NCI-H1092 (cell line): Measurements from ENCODE around the gene FRS3.
A peak's percentile ranks its signal among the peaks of the same experiment; 100 is the strongest.

Experiments
- DNase-seq: peaks from one replicate; lab custom pipeline; 2025; lab: John Stamatoyannopoulos, UW

The FRS3 gene

DNA sequence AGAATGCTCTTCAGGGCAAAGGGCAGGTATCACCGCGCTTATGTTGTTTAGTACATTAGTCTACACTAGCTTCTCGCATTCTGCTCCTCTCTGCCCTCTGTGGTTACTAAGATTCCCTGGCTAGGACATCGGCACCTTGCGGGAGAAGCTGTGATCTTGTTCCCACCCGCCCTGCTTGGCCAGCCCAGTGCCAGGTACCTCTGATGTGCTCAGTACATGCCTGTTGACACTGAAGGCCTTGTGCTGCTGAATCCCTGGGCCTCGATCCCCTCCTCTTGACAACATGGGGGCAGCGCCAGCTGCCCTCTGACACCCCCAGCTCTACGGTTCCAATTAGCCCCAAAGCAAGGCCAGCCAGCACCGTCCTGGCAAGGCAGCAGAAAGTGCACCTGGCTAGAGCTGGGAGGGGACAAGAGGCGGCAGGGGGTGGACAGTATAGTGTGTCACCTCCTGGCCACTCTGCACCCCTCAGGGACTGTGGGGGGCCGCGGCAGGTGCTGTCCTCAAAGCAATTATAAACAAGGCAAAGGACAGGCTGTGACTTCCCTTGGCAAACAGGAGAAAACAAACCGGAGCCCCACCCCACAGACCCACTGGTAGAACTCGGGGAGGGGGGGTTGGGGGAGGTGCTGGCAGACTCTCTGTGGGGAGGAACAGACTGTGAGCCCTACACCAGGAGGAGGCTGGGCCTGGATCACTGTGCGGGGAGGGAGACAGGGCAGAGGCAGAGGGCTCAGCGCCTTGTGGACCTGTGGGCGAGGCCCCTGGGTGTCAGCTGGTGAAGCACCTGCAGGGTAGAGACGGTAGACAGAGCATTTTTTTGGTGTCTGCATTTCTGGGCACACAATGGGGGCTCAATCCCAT lies 51.4 kb downstream of the FRS3 start:
- peak; percentile 81 for DNase-seq

DNA sequence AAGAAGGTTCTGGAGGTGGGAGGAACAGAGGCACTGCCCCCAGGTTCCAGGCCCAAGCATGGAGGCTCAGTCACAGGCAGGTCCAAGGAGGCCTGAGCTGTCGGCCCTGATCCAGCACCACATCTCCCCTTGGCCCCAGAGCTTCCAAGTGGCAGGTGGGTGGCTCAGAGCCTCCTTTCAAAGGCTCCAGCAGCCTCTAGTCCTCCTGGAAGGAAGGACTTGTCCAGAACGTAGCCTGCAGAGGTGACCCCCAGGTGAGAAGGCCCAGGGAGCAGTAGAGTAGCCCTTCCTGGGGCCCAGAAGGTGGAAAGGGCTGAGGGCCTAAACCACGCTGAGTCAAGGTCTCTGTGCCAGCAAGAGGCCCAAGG lies 52.0 kb downstream of the FRS3 start:
- DNase-seq: no peak

- DNase-seq: no peak
These were observed 52.8 kb downstream of the FRS3 start for GRCh38 chr6:41726876-41727275.

DNA sequence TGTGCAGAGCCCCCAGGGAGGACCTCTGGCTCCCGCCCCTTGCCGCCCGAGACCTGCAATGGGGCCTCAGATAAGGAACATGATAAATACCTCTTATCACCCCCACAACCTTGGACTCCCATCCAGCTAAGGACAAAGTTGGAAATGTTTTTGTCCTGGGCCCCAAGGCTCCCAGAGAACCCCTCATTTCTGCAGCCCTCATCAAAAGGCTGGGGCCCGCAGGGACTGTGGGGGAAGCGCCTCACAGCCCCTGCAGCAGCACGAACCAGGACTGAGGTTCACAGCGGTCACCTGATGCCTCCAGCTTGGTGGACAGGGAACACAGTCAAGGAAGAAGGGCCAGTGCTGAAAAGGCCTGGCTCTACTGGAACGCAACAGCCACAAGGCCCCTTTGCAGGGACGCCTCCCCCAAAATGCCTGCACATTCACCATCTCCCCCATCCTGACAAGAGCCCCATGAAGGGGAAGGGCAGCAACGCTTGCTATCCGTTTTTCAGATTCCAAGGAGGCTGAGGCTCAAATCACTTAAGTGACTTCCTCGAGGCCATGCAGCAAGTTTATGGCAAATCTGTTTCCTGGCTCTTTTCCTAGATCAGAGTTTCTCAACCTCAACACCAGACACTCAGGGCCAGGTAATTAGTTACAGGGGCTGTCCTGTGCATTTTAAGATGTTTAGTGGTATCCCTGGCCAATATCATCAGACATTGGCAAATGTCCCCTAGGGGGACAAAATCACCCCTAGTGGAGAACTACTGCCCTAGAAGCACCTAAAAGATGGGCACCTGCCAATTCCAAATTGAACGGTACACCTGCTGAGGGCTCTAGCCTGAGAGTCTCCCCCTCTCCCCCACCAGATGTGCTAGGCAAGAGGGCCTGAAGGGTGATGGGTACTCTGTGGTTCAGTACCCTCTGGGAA lies 54.9 kb downstream of the FRS3 start:
- no peak for DNase-seq

DNA sequence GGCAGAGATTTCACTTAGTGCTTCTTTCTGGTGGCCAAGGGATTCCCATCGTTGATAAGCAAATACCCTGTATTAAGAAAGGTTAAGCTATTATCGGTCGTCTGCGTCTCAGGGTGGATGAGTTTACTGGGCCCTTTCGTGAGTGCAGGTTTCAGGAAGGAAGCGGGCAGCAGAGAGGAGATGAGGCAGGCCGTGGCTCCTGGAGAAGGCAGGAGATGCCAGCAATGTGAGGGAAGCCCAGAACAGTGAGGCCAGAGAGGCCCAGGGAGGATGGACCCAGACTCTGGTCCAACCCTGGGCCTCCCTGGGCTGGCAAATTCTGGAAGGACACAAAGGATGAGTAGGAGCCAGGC lies 55.5 kb downstream of the FRS3 start:
- no peak for DNase-seq

DNA sequence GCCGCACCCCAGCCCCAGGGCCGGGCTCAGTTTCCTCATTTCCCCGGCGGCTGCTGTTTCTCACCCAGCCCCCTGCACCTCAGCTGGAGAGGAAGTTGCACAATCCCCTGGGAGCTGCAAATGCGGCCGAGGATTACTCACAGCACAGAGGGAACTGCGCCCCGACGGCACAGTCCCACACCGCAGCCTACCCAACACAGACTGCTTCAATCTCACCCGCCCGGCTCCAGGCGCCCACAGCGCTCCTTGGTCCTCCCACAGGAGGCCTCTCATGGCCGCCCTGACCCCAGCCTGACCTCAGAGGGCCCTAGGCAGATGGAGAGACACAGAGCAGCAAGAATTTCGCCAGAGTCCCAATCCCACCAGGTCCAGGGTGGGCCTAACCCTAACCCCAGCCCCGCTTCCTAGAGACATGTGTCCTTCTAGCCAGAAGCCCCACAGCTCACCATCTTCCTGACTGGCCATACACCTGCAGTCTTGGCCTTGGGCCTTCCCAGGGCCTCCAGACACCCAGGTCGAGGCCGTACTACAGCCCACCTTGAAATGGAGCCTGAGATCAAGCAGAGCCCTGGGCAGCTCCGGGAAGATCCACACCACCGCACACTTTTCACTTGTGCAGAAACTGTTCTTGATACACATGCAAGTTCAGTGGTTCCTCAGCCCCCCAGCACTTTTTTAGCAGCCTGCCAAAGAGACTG lies 56.0 kb downstream of the FRS3 start:
- DNase-seq: no peak

DNA sequence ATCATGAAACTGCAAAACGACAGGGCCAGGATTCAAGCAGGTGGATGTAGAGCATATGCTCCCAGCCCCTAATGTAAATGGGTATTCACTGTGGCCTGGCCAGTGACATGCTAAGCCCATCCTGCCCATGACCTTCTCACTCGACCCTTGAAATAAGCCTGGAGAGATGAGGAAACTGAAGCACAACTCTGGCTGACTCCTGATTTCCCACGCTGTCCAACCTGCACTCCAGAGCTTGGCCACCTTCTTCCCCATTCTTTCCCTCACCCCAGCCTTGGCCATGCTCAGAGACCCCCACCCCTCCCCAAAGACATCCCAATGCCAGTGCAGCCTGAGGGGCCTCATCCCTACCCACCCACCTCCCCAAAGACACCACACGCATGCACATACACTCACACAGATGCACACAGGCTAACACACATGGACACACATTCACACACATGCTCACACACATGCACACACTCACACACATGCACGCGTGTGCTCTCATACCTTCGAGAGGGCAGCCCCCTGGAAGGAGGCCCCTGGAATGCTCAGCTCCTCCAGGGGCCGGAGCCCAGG lies 56.7 kb downstream of the FRS3 start:
- no peak for DNase-seq

DNA sequence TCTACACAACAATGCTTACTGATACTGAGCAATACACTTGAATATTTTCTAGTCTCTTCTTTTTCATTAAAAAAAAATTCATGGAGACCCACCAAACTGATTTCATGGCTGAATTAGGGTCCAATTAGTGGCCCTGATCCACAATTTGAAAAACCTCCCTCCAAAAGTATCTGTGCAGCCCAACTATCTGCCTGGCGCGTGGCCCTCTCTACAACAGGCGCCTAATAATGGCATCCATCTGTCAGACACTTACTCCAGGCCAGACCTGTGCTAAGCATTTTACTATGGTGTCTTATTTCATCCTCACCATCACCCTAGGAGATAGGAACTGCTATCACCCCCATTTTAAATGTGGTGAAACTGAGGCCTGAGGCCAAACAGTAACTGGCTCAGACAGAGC lies 58.3 kb downstream of the FRS3 start:
- DNase-seq: no peak

DNA sequence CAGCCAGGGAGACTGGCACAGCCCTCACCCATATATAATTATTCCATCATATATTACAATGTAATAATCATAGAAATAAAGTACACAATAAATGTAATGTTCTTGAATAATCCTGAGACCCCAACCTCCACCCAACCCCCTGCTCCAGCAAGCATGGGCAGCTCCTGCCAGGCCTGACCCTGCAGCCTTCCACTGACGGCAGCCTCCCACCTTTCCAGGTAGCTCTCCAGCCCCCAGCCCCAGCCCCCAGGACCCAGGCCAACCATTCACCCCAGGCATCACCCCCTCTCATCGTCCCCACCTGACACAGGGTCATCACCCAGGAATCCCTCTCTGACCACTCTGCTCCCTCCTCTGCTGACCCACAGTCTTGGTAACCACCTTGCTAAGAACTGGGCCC lies 58.9 kb downstream of the FRS3 start:
- no peak for DNase-seq

DNA sequence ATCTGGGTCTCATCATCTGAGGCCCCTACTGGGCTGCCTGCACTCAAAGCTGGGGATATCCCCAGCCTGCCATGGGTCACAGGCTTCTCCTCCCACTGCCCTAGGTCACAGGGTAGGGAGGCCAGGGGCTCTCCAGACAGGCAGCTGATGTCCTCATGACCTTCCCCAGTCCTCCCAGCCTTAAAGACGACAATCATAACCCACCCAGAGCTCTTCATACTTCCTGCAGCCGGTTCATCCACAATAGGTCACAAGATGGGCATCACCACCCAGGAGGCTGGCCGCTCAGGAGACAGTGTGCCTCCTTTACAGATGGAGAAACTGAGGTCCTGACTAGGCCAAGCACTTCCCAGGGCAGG lies 59.5 kb downstream of the FRS3 start:
- DNase-seq: no peak
